Gastroesophageal sphincter (tissue), 3 donors: Measurements from ENCODE around the gene NDRG2.

Source experiments
- POLR2A ChIP-seq, 2 donors: fragments of 450-650 bp; IDR thresholded peaks; one replicate each; pipeline ENCODE4 v1.6.1; 2017; ENCODE audit warnings: antibody characterized with exemption in 2 of 2, mild to moderate bottlenecking in 2 of 2, moderate library complexity in 1 of 2
- TF ChIP-seq, protein P1 (sequence below), 4 experiments: fragments of 200-600 bp in 2 of 4; fragments of 450-650 bp in 2 of 4; sonication (generic) in 1 of 4; IDR thresholded peaks; one replicate each; pipeline ENCODE4 v1.5.1; 2017 to 2019; ENCODE audit warnings: antibody characterized with exemption in 4 of 4, mild to moderate bottlenecking in 2 of 4, moderate library complexity in 2 of 4

GRCh38 chr14:20969336-20969735 lies 55.5 kb downstream of the NDRG2 start:
- TF ChIP-seq, protein P1, sequence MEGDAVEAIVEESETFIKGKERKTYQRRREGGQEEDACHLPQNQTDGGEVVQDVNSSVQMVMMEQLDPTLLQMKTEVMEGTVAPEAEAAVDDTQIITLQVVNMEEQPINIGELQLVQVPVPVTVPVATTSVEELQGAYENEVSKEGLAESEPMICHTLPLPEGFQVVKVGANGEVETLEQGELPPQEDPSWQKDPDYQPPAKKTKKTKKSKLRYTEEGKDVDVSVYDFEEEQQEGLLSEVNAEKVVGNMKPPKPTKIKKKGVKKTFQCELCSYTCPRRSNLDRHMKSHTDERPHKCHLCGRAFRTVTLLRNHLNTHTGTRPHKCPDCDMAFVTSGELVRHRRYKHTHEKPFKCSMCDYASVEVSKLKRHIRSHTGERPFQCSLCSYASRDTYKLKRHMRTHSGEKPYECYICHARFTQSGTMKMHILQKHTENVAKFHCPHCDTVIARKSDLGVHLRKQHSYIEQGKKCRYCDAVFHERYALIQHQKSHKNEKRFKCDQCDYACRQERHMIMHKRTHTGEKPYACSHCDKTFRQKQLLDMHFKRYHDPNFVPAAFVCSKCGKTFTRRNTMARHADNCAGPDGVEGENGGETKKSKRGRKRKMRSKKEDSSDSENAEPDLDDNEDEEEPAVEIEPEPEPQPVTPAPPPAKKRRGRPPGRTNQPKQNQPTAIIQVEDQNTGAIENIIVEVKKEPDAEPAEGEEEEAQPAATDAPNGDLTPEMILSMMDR (IDR thresholded peaks at IDR 0.05): no peak
- TF ChIP-seq POLR2A (IDR thresholded peaks at IDR 0.05): no peak
